H1 (cell line): ENCODE measurements around the gene ERICH2. TPM values are rescaled to one million over a fixed set of nuclear protein-coding genes. Genes with fewer than 3 reads are reported as not detected.

ENCODE experiments used
- ZNF274 ChIP-seq: IDR thresholded peaks from 2 replicates; pipeline ENCODE4 v1.7.0; 2012; ENCODE audit warnings: low read length, borderline replicate concordance; ENCODE audit errors: extremely low read depth
- polyA plus RNA-seq, 7 experiments: library from polyadenylated mRNA; depleted of rRNA in 3 of 7; stranded (reverse) in 5 of 7; unstranded in 2 of 7; fragments of >200 nt in 5 of 7; fragments of 200-250 nt in 2 of 7; gene quantifications; 1 replicate in 5 of 7; 2 replicates in 1 of 7; 4 replicates in 1 of 7; pipeline versions ENCODE4 v1.2.1 to v1.2.3, GENCODE V29; 2011 to 2013; ENCODE audit warnings: missing spikeins in 2 of 7, mixed read lengths in 2 of 7
- total RNA-seq: library from RNA; stranded (reverse); fragmentation: NEBNext Ultra II Directional; extraction: Animal tissue kit (Norgen Biotek cat#: 25700); gene quantifications from 2 replicates; pipeline ENCODE4 v1.2.1, GENCODE V29; 2021
- TF ChIP-seq, protein P1 (sequence below), 3 experiments: IDR thresholded peaks; 1 replicate in 2 of 3; 2 replicates in 1 of 3; pipeline versions ENCODE4 v1.5.1 to v1.6.1; 2011; ENCODE audit warnings: low read length in 3 of 3, mild to moderate bottlenecking in 3 of 3, inconsistent platforms in 2 of 3, low read depth in 1 of 3, moderate library complexity in 1 of 3; ENCODE audit not compliant: insufficient read depth in 1 of 3; ENCODE audit errors: control extremely low read depth in 1 of 3

ERICH2 gene
- total and polyA plus RNA-seq, 2 of the 8 experiments (the other 6 are each of a cell fraction or from before 2014, with no cell fraction given), result 0.20 to 2.1 TPM

- TF ChIP-seq, protein P1, sequence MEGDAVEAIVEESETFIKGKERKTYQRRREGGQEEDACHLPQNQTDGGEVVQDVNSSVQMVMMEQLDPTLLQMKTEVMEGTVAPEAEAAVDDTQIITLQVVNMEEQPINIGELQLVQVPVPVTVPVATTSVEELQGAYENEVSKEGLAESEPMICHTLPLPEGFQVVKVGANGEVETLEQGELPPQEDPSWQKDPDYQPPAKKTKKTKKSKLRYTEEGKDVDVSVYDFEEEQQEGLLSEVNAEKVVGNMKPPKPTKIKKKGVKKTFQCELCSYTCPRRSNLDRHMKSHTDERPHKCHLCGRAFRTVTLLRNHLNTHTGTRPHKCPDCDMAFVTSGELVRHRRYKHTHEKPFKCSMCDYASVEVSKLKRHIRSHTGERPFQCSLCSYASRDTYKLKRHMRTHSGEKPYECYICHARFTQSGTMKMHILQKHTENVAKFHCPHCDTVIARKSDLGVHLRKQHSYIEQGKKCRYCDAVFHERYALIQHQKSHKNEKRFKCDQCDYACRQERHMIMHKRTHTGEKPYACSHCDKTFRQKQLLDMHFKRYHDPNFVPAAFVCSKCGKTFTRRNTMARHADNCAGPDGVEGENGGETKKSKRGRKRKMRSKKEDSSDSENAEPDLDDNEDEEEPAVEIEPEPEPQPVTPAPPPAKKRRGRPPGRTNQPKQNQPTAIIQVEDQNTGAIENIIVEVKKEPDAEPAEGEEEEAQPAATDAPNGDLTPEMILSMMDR (IDR thresholded peaks at IDR 0.05; ENCODE audit: control extremely low read depth in 1 of 3, insufficient read depth in 1 of 3, low read depth in 1 of 3, low read length in 3 of 3), result no peak
- TF ChIP-seq ZNF274, result no peak
- TF ChIP-seq, all 59 proteins: peak for 6
These were observed 53.1 kb downstream of the ERICH2 start (continued) for GRCh38 chr2:170823088-170823897.
